K562 (cell line): ENCODE measurements around the gene SF3B4. TPM values are rescaled to one million over a fixed set of nuclear protein-coding genes. Genes with fewer than 3 reads are reported as not detected.

ENCODE experiments used
- ATF1 ChIP-seq, 2 experiments: fragments of 450-650 bp in 1 of 2; IDR thresholded peaks; 2 replicates each; pipeline ENCODE4 v1.6.1; 2016; ENCODE audit warnings: missing compliant biosample characterization in 1 of 2, missing genetic modification characterization in 1 of 2
- ATF4 ChIP-seq: fragments of 450-650 bp; formaldehyde crosslinking; IDR thresholded peaks from 2 replicates; pipeline ENCODE4 v1.4.0; 2022; ENCODE audit warnings: mild to moderate bottlenecking, moderate library complexity
- CTCF ChIP-seq, 3 experiments: IDR thresholded peaks in 2 of 3; conservative IDR thresholded peaks in 1 of 3; 2 replicates each; pipeline ENCODE4 v1.5.1; 2011 to 2012; ENCODE audit warnings: low read length in 3 of 3, mild to moderate bottlenecking in 3 of 3, control low read depth in 2 of 3, improper control_type of control experiment in 1 of 3, inconsistent platforms in 1 of 3, low read depth in 1 of 3, mixed read lengths in 1 of 3, moderate library complexity in 1 of 3; ENCODE audit not compliant: insufficient read depth in 2 of 3
- EHMT2 ChIP-seq: fragments of 450-650 bp; IDR thresholded peaks from 2 replicates; pipeline ENCODE4 v1.6.1; 2018; ENCODE audit warnings: antibody characterized with exemption
- EP400 ChIP-seq: fragments of 450-650 bp; IDR thresholded peaks from 2 replicates; pipeline ENCODE4 v1.6.1; 2017; ENCODE audit warnings: antibody characterized with exemption, mild to moderate bottlenecking, moderate library complexity
- ESRRB ChIP-seq: fragments of 250-450 bp; sonication (Bioruptor Pico); IDR thresholded peaks from 2 replicates; pipeline ENCODE4 v1.5.0; 2020; ENCODE audit warnings: mild to moderate bottlenecking, moderate library complexity, borderline replicate concordance
- FOXK1 ChIP-seq: sonication (generic); formaldehyde crosslinking; IDR thresholded peaks from 2 replicates; pipeline ENCODE4 v1.8.0; 2022; ENCODE audit warnings: missing genetic modification reagents, mild to moderate bottlenecking, borderline replicate concordance
- KLF10 ChIP-seq: fragments of 250-450 bp; sonication (Bioruptor Pico); IDR thresholded peaks from 2 replicates; pipeline ENCODE4 v1.6.1; 2021; ENCODE audit warnings: matching md5 sums
- L3MBTL2 ChIP-seq: fragments of 450-650 bp; IDR thresholded peaks from 2 replicates; pipeline ENCODE4 v1.6.1; 2016; ENCODE audit warnings: mild to moderate bottlenecking, moderate library complexity
- MCM5 ChIP-seq: fragments of 450-650 bp; IDR thresholded peaks from 2 replicates; pipeline ENCODE4 v1.6.1; 2016; ENCODE audit warnings: low read depth
- MEF2D ChIP-seq: conservative IDR thresholded peaks from 2 replicates; pipeline ENCODE4 v1.6.1; 2016; ENCODE audit warnings: low read depth, missing genetic modification characterization, missing compliant biosample characterization
- TSHZ1 ChIP-seq: fragments of 250-450 bp; sonication (Bioruptor Pico); IDR thresholded peaks from 2 replicates; pipeline ENCODE4 v1.4.0; 2020; ENCODE audit warnings: mild to moderate bottlenecking, moderate library complexity
- ZKSCAN8 ChIP-seq: fragments of 200-800 bp; sonication (Bioruptor generic); IDR thresholded peaks from 2 replicates; pipeline ENCODE4 v1.6.1; 2016; ENCODE audit warnings: missing genetic modification characterization, missing compliant biosample characterization
- ZNF212 ChIP-seq: fragments of 450-650 bp; formaldehyde crosslinking; IDR thresholded peaks from 2 replicates; pipeline ENCODE4 v1.4.0; 2020; ENCODE audit warnings: mild to moderate bottlenecking
- ZNF445 ChIP-seq: fragments of 250-450 bp; sonication (Bioruptor Pico); IDR thresholded peaks from 2 replicates; pipeline ENCODE4 v1.4.0; 2020; ENCODE audit warnings: low read depth, mild to moderate bottlenecking, moderate library complexity
- ZSCAN32 ChIP-seq: fragments of 450-650 bp; formaldehyde crosslinking; IDR thresholded peaks from 2 replicates; pipeline ENCODE4 v1.4.0; 2020; ENCODE audit warnings: mild to moderate bottlenecking, moderate library complexity
- polyA plus RNA-seq, 8 experiments: library from polyadenylated mRNA; depleted of rRNA in 4 of 8; stranded (reverse) in 5 of 8; unstranded in 3 of 8; fragments of >200 nt; fragmentation: Nextera tagmentation in 2 of 8; fragmentation: Illumina TruSeq in 1 of 8; extraction: Ambion mirVana in 2 of 8; extraction: Trizol in 1 of 8; gene quantifications; 2 replicates each; pipeline versions ENCODE4 v1.2.1 to v1.2.3, GENCODE V29; 2011 to 2014; ENCODE audit warnings: inconsistent platforms in 1 of 8, missing spikeins in 1 of 8
- total RNA-seq, 7 experiments: library from RNA; depleted of rRNA in 6 of 7; stranded (reverse); fragments of >200 nt in 6 of 7; fragmentation: Illumina TruSeq in 2 of 7; extraction: Trizol in 2 of 7; gene quantifications; 2 replicates each; pipeline versions ENCODE4 v1.2.1 to v1.2.3, GENCODE V29; 2011 to 2021; ENCODE audit warnings: low replicate concordance in 1 of 7
- TF ChIP-seq, protein P1 (sequence below): IDR thresholded peaks from 2 replicates; pipeline ENCODE4 v1.6.1; 2011; ENCODE audit warnings: borderline replicate concordance, low read depth, mild to moderate bottlenecking, moderate library complexity, low read length; ENCODE audit not compliant: insufficient read depth, poor library complexity, severe bottlenecking
- TF ChIP-seq, protein P2 (sequence below): sonication (generic); formaldehyde crosslinking; IDR thresholded peaks from 2 replicates; pipeline ENCODE4 v1.9.0; 2022; ENCODE audit warnings: mild to moderate bottlenecking, missing genetic modification reagents

Gene SF3B4
- total and polyA plus RNA-seq, 9 of the 15 experiments (the other 6 are each of a cell fraction or from before 2014, with no cell fraction given) = 3.0 to 88.0 (median 26.1) TPM

GRCh38 chr1:149927563-149928400 is at the start of gene SF3B4 (continued):
- TF ChIP-seq, protein P1, sequence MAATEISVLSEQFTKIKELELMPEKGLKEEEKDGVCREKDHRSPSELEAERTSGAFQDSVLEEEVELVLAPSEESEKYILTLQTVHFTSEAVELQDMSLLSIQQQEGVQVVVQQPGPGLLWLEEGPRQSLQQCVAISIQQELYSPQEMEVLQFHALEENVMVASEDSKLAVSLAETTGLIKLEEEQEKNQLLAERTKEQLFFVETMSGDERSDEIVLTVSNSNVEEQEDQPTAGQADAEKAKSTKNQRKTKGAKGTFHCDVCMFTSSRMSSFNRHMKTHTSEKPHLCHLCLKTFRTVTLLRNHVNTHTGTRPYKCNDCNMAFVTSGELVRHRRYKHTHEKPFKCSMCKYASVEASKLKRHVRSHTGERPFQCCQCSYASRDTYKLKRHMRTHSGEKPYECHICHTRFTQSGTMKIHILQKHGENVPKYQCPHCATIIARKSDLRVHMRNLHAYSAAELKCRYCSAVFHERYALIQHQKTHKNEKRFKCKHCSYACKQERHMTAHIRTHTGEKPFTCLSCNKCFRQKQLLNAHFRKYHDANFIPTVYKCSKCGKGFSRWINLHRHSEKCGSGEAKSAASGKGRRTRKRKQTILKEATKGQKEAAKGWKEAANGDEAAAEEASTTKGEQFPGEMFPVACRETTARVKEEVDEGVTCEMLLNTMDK = no peak
- TF ChIP-seq EP400 (peak; percentile 91), ATF1 (CRISPR knock-in tag; IDR thresholded peaks at IDR 0.05) (no peak), ATF1 (tag; IDR thresholded peaks at IDR 0.05) (peak; percentile 95), CTCF (IDR thresholded peaks at IDR 0.05 in 2 of 3, conservative IDR thresholded peaks at IDR 0.05 in 1 of 3; ENCODE audit: insufficient read depth in 2 of 3, low read depth in 1 of 3, low read length in 3 of 3) (no peak), EHMT2 (no peak), ZSCAN32 (CRISPR knock-in tag) (no peak), MCM5 (no peak), ZNF445 (CRISPR knock-in tag) (no peak), ATF4 (CRISPR knock-in tag) (no peak), MEF2D (tag) (no peak), KLF10 (no peak), ESRRB (CRISPR knock-in tag) (no peak), FOXK1 (CRISPR knock-in tag) (peak; percentile 60; the same call in 1 of the 2 replicates), L3MBTL2 (peak; percentile 30; the same call in 1 of the 2 replicates), ZNF212 (CRISPR knock-in tag) (no peak), TSHZ1 (no peak), ZKSCAN8 (CRISPR knock-in tag) (no peak)
- TF ChIP-seq, protein P2, sequence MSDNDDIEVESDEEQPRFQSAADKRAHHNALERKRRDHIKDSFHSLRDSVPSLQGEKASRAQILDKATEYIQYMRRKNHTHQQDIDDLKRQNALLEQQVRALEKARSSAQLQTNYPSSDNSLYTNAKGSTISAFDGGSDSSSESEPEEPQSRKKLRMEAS (CRISPR knock-in tag) = no peak
